Cerebellar cortex (tissue), 1 donor: Measurements from ENCODE around the gene WDFY2.

Source experiments
- DNase-seq: peaks from one replicate; pipeline ENCODE4 v3.0.0-alpha.2; 2015; ENCODE audit warnings: low spot score

The WDFY2 gene

GRCh38 chr13:51707461-51707860 lies 123.2 kb downstream of the WDFY2 start:
- DNase-seq = no peak

GRCh38 chr13:51713807-51714206 lies 129.5 kb downstream of the WDFY2 start:
- no peak for DNase-seq

- no peak for DNase-seq
These were observed 130.5 kb downstream of the WDFY2 start for GRCh38 chr13:51714663-51715168.

GRCh38 chr13:51715613-51716012 lies 131.4 kb downstream of the WDFY2 start:
- DNase-seq = no peak

- peak; percentile 15 for DNase-seq
These were observed 133.6 kb downstream of the WDFY2 start for GRCh38 chr13:51717786-51718398.

GRCh38 chr13:51719394-51719793 lies 135.1 kb downstream of the WDFY2 start:
- DNase-seq = no peak

GRCh38 chr13:51721496-51721895 lies 137.2 kb downstream of the WDFY2 start:
- peak; percentile 49 for DNase-seq

GRCh38 chr13:51723529-51723928 lies 139.3 kb downstream of the WDFY2 start:
- no peak for DNase-seq

- DNase-seq = no peak
These were observed 140.5 kb downstream of the WDFY2 start for GRCh38 chr13:51724721-51725120.

- no peak for DNase-seq
These were observed 142.4 kb downstream of the WDFY2 start for GRCh38 chr13:51726446-51727193.

- DNase-seq = no peak
These were observed 143.5 kb downstream of the WDFY2 start for GRCh38 chr13:51727634-51728274.

GRCh38 chr13:51728275-51728673 lies 144.0 kb downstream of the WDFY2 start:
- DNase-seq = no peak

- DNase-seq = no peak
These were observed 144.7 kb downstream of the WDFY2 start for GRCh38 chr13:51728972-51729371.

- no peak for DNase-seq
These were observed 145.7 kb downstream of the WDFY2 start for GRCh38 chr13:51729866-51730553.

- DNase-seq = no peak
These were observed 146.7 kb downstream of the WDFY2 start for GRCh38 chr13:51730927-51731326.

- peak; percentile 35 for DNase-seq
These were observed 147.5 kb downstream of the WDFY2 start for GRCh38 chr13:51731759-51732158.

GRCh38 chr13:51733374-51734298 lies 149.4 kb downstream of the WDFY2 start:
- DNase-seq = peak; percentile 8

- no peak for DNase-seq
These were observed 150.5 kb downstream of the WDFY2 start for GRCh38 chr13:51734786-51735185.

- no peak for DNase-seq
These were observed 153.3 kb downstream of the WDFY2 start for GRCh38 chr13:51737609-51738008.

GRCh38 chr13:51738226-51738905 lies 154.1 kb downstream of the WDFY2 start:
- DNase-seq = no peak
